ENCODE data around the gene CHRNE. TPM values are rescaled to one million over a fixed set of nuclear protein-coding genes. Genes with fewer than 3 reads are reported as not detected.

Gene CHRNE
- total RNA-seq, 1 experiment from 2014 or later, result not detected

- ChIA-PET CTCF (interaction anchor here (1.0 kb wide), 1 partner anchor 10 kb away, joined by 3 read pairs; the partner anchor contains the start of gene RNF167), POLR2A (interaction anchor here (0.6 to 1.0 kb wide), 2 partner anchors 17 to 144 kb away, joined by 4 to 9 read pairs; partner anchors contain the start of gene SPAG7)
- Histone ChIP-seq H3K36me3 (ENCODE audit: control insufficient read depth, insufficient read depth, low read length) (no peaks in the 10 kb centered on the region; the same call in 1 of the 2 replicates), H3K4me1 (peaks cover 15% of the 10 kb centered on the region), H3K9me3 (no peaks in the 10 kb centered on the region), H3K4me3 (ENCODE audit: low read depth, low read length) (peak overlapping the region; percentile 57), H3K27me3 (replicated peaks; ENCODE audit: control insufficient read depth, insufficient read depth, low read length) (no peaks in the 10 kb centered on the region)
- H3K4me1 Mint-ChIP-seq (ENCODE audit: low read depth, unreplicated experiment), result peaks cover 10% of the 10 kb centered on the region
- H3K36me3 Mint-ChIP-seq (ENCODE audit: insufficient read depth, unreplicated experiment), result peaks cover 24% of the 10 kb centered on the region
- TF ChIP-seq CTCF (IDR thresholded peaks at IDR 0.05; ENCODE audit: insufficient read depth in 1 of 2, low read depth in 1 of 2, low read length in 1 of 2, severe bottlenecking in 1 of 2, unreplicated experiment in 1 of 2), result no peak
- peak overlapping the region; percentile 88 for H3K27ac Mint-ChIP-seq (ENCODE audit: unreplicated experiment)
- intact Hi-C loops (cut with micrococcal nuclease; ENCODE audit: unreplicated experiment), result no loop called here
- H3K4me3 Mint-ChIP-seq (ENCODE audit: unreplicated experiment), result peak overlapping the region; percentile 85
- no peaks in the 10 kb centered on the region for H3K27me3 Mint-ChIP-seq (ENCODE audit: insufficient read depth, unreplicated experiment)
- TSS peak; percentile 72 for BruUV-seq (replicated peaks)
- no peaks in the 10 kb centered on the region for H3K9me3 Mint-ChIP-seq (ENCODE audit: unreplicated experiment)
- DNase-seq, result no peak
Observed at GRCh38 chr17:4950075-4950745, 47.3 kb upstream of the CHRNE start.

GRCh38 chr17:4949321-4950074, 46.6 kb upstream of the CHRNE start:
- Mint-ChIP-seq H3K36me3 (ENCODE audit: insufficient read depth, unreplicated experiment) (peaks cover 28% of the 10 kb centered on the region), H3K9me3 (ENCODE audit: unreplicated experiment) (no peaks in the 10 kb centered on the region), H3K27me3 (ENCODE audit: insufficient read depth, unreplicated experiment) (no peaks in the 10 kb centered on the region), H3K4me1 (ENCODE audit: low read depth, unreplicated experiment) (peaks cover 10% of the 10 kb centered on the region), H3K4me3 (ENCODE audit: unreplicated experiment) (peak overlapping the region; percentile 85), H3K27ac (ENCODE audit: unreplicated experiment) (peak overlapping the region; percentile 88)
- no peak for TF ChIP-seq CTCF (IDR thresholded peaks at IDR 0.05; ENCODE audit: insufficient read depth in 1 of 2, low read depth in 1 of 2, low read length in 1 of 2, severe bottlenecking in 1 of 2, unreplicated experiment in 1 of 2)
- Histone ChIP-seq H3K36me3 (ENCODE audit: control insufficient read depth, insufficient read depth, low read length) (no peaks in the 10 kb centered on the region; the same call in 1 of the 2 replicates), H3K9me3 (no peaks in the 10 kb centered on the region), H3K4me3 (ENCODE audit: low read depth, low read length) (peak overlapping the region; percentile 97), H3K4me1 (peaks cover 15% of the 10 kb centered on the region), H3K27me3 (replicated peaks; ENCODE audit: control insufficient read depth, insufficient read depth, low read length) (no peaks in the 10 kb centered on the region)
- ChIA-PET POLR2A (interaction anchor here (1.0 to 1.7 kb wide), 2 partner anchors 18 kb away, joined by 9 to 16 read pairs; partner anchors contain the start of gene SPAG7), CTCF (interaction anchor here (1.0 kb wide), 1 partner anchor 9 kb away, joined by 3 read pairs; the partner anchor contains the start of gene RNF167)
- intact Hi-C loops (cut with micrococcal nuclease; ENCODE audit: unreplicated experiment), result loop anchor here (1.0 kb wide), 2 partner anchors 9 to 18 kb away; partner anchors contain the start of genes RNF167, SLC25A11 and SPAG7
- BruUV-seq (replicated peaks), result no TSS peak
- peak; percentile 87 to 89 for DNase-seq

GRCh38 chr17:4948931-4949320, 46.0 kb upstream of the CHRNE start:
- H3K4me1 Mint-ChIP-seq (ENCODE audit: low read depth, unreplicated experiment), result peaks cover 10% of the 10 kb centered on the region
- no peaks in the 10 kb centered on the region for H3K27me3 Mint-ChIP-seq (ENCODE audit: insufficient read depth, unreplicated experiment)
- peak; percentile 81 to 86 for DNase-seq
- peaks cover 15% of the 10 kb centered on the region for H3K4me1 ChIP-seq
- BruUV-seq (replicated peaks), result no TSS peak
- H3K4me3 ChIP-seq (ENCODE audit: low read depth, low read length), result peak overlapping the region; percentile 97
- CTCF ChIA-PET, result no interaction called here
- H3K4me3 Mint-ChIP-seq (ENCODE audit: unreplicated experiment), result peak overlapping the region; percentile 85
- no peaks in the 10 kb centered on the region; the same call in 1 of the 2 replicates for H3K36me3 ChIP-seq (ENCODE audit: control insufficient read depth, insufficient read depth, low read length)
- H3K27me3 ChIP-seq (replicated peaks; ENCODE audit: control insufficient read depth, insufficient read depth, low read length), result no peaks in the 10 kb centered on the region
- H3K36me3 Mint-ChIP-seq (ENCODE audit: insufficient read depth, unreplicated experiment), result peaks cover 32% of the 10 kb centered on the region
- no peaks in the 10 kb centered on the region for H3K9me3 Mint-ChIP-seq (ENCODE audit: unreplicated experiment)
- intact Hi-C loops (cut with micrococcal nuclease; ENCODE audit: unreplicated experiment), result loop anchor here (1.0 kb wide), 2 partner anchors 9 to 18 kb away; partner anchors contain the start of genes RNF167, SLC25A11 and SPAG7
- TF ChIP-seq CTCF (IDR thresholded peaks at IDR 0.05; ENCODE audit: insufficient read depth in 1 of 2, low read depth in 1 of 2, low read length in 1 of 2, severe bottlenecking in 1 of 2, unreplicated experiment in 1 of 2), result no peak
- H3K27ac Mint-ChIP-seq (ENCODE audit: unreplicated experiment), result peak overlapping the region; percentile 90
- POLR2A ChIA-PET, result interaction anchor here (1.7 kb wide), 1 partner anchor 18 kb away, joined by 16 read pairs; the partner anchor contains the start of gene SPAG7
- H3K9me3 ChIP-seq, result no peaks in the 10 kb centered on the region
